NCI-H2227 (cell line): ENCODE data around the gene SPNS3.

ENCODE experiments used
- DNase-seq: peaks from one replicate; lab custom pipeline; 2025; ENCODE audit not compliant: unreplicated experiment; lab: John Stamatoyannopoulos, UW

Gene SPNS3

GRCh38 chr17:4525691-4526397 lies 92.1 kb downstream of the SPNS3 start:
- DNase-seq: no peak

GRCh38 chr17:4527134-4527533 lies 93.4 kb downstream of the SPNS3 start:
- DNase-seq: no peak

GRCh38 chr17:4527566-4528125 lies 93.9 kb downstream of the SPNS3 start:
- DNase-seq: no peak

- no peak for DNase-seq
These were observed 95.9 kb downstream of the SPNS3 start for GRCh38 chr17:4529533-4530152.

GRCh38 chr17:4530799-4531730 lies 97.3 kb downstream of the SPNS3 start:
- DNase-seq: no peak

DNA sequence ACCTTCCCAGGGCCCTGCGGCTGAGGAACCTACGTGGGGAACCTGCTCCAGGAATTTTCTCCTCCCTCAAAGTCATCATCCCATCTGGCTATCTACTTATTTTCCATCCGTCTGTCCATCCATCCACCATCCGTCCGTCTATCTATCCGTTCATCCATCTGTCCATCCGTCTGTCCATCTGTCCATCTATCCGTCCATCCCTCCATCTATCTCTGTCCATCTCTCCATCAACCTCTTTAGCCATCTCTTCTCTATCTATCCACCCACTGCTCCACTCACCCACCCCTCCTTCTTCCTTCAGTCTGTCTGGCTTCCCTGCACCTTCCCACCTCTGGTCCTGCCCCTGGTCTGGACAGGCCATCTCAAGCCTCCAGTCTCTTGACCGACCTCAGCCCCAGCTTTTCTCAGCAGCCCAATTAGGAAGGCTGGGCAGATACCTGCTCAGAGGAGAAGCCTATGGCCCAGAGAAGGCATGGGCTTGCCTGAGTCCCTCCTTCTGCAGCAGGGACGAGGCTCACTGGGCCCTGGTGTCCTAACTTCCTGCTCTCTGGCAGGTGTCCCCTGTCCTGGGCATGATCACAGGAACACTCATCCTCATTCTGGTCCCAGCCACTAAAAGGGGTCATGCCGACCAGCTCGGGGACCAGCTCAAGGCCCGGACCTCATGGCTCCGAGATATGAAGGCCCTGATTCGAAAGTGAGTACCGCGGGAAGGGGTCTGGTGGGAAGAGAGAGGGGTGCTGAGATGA lies 98.4 kb downstream of the SPNS3 start:
- DNase-seq: no peak

GRCh38 chr17:4532860-4533522 lies 99.3 kb downstream of the SPNS3 start:
- no peak for DNase-seq

DNA sequence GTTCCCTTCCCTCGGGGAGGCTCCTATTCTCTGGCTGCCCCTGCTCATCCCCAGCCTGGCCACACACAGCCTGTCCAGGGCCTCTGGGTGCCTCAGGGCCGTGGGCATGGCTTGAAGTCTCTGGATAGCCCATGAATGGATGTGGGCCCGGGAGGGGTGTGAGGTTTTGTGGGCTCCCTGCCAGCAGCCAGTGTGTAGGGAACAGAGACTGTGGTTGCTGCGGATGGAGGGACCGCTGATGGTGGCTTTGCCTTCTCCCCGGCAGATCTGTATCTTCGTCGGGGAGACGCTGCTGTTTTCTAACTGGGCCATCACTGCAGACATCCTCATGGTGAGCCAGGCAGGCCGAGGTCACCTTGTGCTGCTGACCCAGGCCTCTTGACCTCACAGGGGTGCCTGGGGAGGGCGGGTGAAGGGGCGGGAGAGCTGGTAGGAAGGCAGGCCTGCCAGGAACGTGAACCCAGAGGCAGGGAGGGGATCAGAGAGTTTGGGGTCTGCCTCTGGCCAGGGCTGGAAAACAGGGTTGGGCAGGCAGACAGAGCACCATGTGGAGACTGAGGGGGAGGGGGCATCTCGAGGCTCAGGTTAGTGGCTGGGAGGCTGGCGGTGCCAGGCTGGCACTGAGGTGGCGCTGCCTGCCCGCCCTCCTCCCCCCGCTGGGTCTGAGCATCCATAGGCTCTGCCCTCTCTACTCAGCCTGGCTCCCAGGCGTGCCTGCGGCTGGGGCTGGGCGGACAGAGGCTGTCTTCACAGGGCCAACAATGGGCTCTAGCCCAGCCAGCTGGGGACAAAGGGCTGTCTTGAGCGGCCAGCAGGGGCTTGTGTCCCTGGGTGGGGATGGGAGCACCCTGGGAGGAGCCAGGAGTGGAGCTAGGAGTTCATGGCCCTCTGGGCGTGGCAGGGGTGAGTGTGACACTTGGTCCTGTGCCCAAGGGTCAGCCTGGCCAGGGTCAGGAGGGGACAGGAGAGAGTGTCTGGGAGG lies 100.1 kb downstream of the SPNS3 start:
- no peak for DNase-seq

GRCh38 chr17:4534515-4534914 lies 100.8 kb downstream of the SPNS3 start:
- no peak for DNase-seq

GRCh38 chr17:4534928-4535666 lies 101.4 kb downstream of the SPNS3 start:
- no peak for DNase-seq

GRCh38 chr17:4535667-4536258 lies 102.0 kb downstream of the SPNS3 start:
- DNase-seq: no peak

DNA sequence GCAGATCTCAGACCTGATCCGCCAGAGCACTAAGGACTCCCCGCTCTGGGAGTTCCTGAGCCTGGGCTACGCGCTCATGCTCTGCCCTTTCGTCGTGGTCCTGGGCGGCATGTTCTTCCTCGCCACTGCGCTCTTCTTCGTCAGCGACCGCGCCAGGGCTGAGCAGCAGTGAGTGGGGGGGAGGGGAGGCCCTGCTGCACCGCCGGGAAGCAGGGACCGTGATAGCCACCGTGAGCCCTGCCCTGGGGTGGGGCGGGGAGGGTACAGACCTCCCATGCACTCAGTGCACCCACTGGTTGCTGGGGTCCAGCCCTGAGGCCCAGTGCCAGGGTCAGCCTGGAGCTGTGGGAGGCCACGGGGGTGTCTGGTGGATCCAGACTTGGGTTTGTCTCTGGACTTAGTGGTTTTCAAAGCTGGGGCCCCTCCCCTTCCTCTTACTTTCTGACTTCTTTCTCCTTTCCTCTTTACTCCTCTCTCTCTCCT lies 102.6 kb downstream of the SPNS3 start:
- DNase-seq: no peak

DNA sequence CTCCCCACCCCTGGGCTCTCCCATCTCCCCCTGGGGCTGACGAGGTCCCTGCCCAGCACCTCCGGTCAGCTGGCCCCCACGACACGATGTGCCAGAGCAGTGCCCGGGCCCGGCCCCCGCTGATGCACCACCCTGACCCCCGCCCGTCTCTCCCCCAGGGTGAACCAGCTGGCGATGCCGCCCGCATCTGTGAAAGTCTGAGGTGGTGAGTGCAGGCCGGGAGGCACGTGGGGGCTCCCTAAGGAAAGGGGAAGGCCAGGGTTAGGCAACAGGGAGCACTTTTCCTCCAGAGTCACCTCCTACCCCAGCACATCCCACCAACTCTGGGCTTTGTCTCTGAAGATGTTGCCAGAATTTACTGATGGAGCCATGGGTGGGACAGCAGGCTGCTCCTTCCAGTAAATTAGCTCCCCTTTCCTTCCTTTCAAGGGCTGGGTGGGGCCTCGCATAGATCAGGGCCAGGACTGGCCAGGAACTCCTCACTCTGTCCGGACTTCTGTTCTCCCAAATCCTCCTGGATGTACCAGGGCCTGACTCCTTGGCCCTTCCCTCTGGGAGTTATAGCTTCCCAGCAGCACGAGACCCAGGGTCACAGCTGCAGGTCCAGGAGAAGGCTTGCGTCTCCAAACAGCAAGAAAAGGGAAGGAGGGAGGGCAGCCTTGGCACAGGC lies 103.1 kb downstream of the SPNS3 start:
- no peak for DNase-seq
